H1 (cell line): ENCODE results near the gene WFDC10B. TPM values are rescaled to one million over a fixed set of nuclear protein-coding genes. Genes with fewer than 3 reads are reported as not detected.

Experiments
- microRNA-seq, 2 experiments: library from miRNA; unstranded; fragments of <30 nt; microRNA quantifications; one replicate each; pipeline versions ENCODE4 to v1.2.0, GENCODE V29; 2016 to 2020; ENCODE audit warnings: borderline microRNAs expressed in 2 of 2, borderline number of aligned reads in 2 of 2, borderline replicate concordance in 1 of 2
- polyA plus RNA-seq, 7 experiments: library from polyadenylated mRNA; depleted of rRNA in 3 of 7; stranded (reverse) in 5 of 7; unstranded in 2 of 7; fragments of >200 nt in 5 of 7; fragments of 200-250 nt in 2 of 7; gene quantifications; 1 replicate in 5 of 7; 2 replicates in 1 of 7; 4 replicates in 1 of 7; pipeline versions ENCODE4 v1.2.1 to v1.2.3, GENCODE V29; 2011 to 2013; ENCODE audit warnings: missing spikeins in 2 of 7, mixed read lengths in 2 of 7
- small RNA-seq: library from polyadenylated mRNA; stranded (forward); fragments of <200 nt; extraction: miRNeasy Mini kit (QIAGEN cat#:217004); gene quantifications from one replicate; pipeline ENCODE3, GENCODE V24; 2013; ENCODE audit not compliant: insufficient read depth
- total RNA-seq: library from RNA; stranded (reverse); fragmentation: NEBNext Ultra II Directional; extraction: Animal tissue kit (Norgen Biotek cat#: 25700); gene quantifications from 2 replicates; pipeline ENCODE4 v1.2.1, GENCODE V29; 2021

The WFDC10B gene
- total and polyA plus RNA-seq, 2 of the 8 experiments (the other 6 are each of a cell fraction or from before 2014, with no cell fraction given): 0.21 to 0.54 TPM

Small RNAs within 50 kb of the gene (microRNA-seq; reads per million reads assigned to microRNA genes)
- gene MIR3617: 2.3 to 2.8 reads per million in 2 experiments

Small RNAs within 50 kb of the gene (small RNA-seq; reads per million reads assigned to genes)
- gene MIR3617 (5.5 reads per million, percentile 65 among the genes with 10 or more reads in this experiment), gene SPINT5P (not detected)

Other genes starting within 250 kb of the WFDC10B start
- gene WFDC2, start 235.3 kb downstream of the WFDC10B start, total RNA-seq: 77.9 and 86.0 TPM in 2 replicates
- gene WFDC2, start 235.3 kb downstream of the WFDC10B start, polyA plus RNA-seq (2011; rRNA removed): 137 and 156 TPM in 2 replicates
- gene SPINT3, start 189.4 kb downstream of the WFDC10B start, total RNA-seq: not detected in 2 replicates
- gene SPINT3, start 189.4 kb downstream of the WFDC10B start, polyA plus RNA-seq (2011; rRNA removed): not detected in 2 replicates
- gene WFDC6, start 165.5 kb downstream of the WFDC10B start, total RNA-seq: not detected in 2 replicates
- gene WFDC6, start 165.5 kb downstream of the WFDC10B start, polyA plus RNA-seq (2011; rRNA removed): not detected in 2 replicates
- gene EPPIN, start 157.6 kb downstream of the WFDC10B start, total RNA-seq: 0.13 TPM in 1 of 2 replicates, not detected in the other
- 0.06 TPM in 1 of 2 replicates, not detected in the other for gene EPPIN, start 157.6 kb downstream of the WFDC10B start, polyA plus RNA-seq (2011; rRNA removed)
- not detected in 2 replicates for gene WFDC8, start 125.7 kb downstream of the WFDC10B start, total RNA-seq
- not detected in 2 replicates for gene WFDC8, start 125.7 kb downstream of the WFDC10B start, polyA plus RNA-seq (2011; rRNA removed)
- gene WFDC10A, start 75.3 kb downstream of the WFDC10B start, total RNA-seq: not detected in 2 replicates
- not detected in 2 replicates for gene WFDC10A, start 75.3 kb downstream of the WFDC10B start, polyA plus RNA-seq (2011; rRNA removed)
- gene WFDC9, start 73.7 kb downstream of the WFDC10B start, total RNA-seq: not detected in 2 replicates
- gene WFDC9, start 73.7 kb downstream of the WFDC10B start, polyA plus RNA-seq (2011; rRNA removed): not detected in 2 replicates
- gene WFDC11, start 34.8 kb downstream of the WFDC10B start, total RNA-seq: not detected in 2 replicates
- not detected in 2 replicates for gene WFDC11, start 34.8 kb downstream of the WFDC10B start, polyA plus RNA-seq (2011; rRNA removed)
- not detected in 2 replicates for gene WFDC13, start 3.0 kb downstream of the WFDC10B start, total RNA-seq
- not detected in 2 replicates for gene WFDC13, start 3.0 kb downstream of the WFDC10B start, polyA plus RNA-seq (2011; rRNA removed)
- gene SPINT4, start 17.3 kb upstream of the WFDC10B start, total RNA-seq: not detected in 2 replicates
- gene SPINT4, start 17.3 kb upstream of the WFDC10B start, polyA plus RNA-seq (2011; rRNA removed): not detected in 2 replicates
- 0.50 TPM in 1 of 2 replicates, not detected in the other for gene WFDC3, start 86.9 kb upstream of the WFDC10B start, total RNA-seq
- gene WFDC3, start 86.9 kb upstream of the WFDC10B start, polyA plus RNA-seq (2011; rRNA removed): 0.11 and 0.60 TPM in 2 replicates
- gene DNTTIP1, start 86.9 kb upstream of the WFDC10B start, total RNA-seq: 38.4 and 41.9 TPM in 2 replicates
- gene DNTTIP1, start 86.9 kb upstream of the WFDC10B start, polyA plus RNA-seq (2011; rRNA removed): 32.6 and 34.9 TPM in 2 replicates
- 243 and 255 TPM in 2 replicates for gene UBE2C, start 107.6 kb upstream of the WFDC10B start, total RNA-seq
- gene UBE2C, start 107.6 kb upstream of the WFDC10B start, polyA plus RNA-seq (2011; rRNA removed): 312 and 326 TPM in 2 replicates
- 3.6 and 5.7 TPM in 2 replicates for gene TNNC2, start 122.3 kb upstream of the WFDC10B start, total RNA-seq
- 7.6 and 10.4 TPM in 2 replicates for gene TNNC2, start 122.3 kb upstream of the WFDC10B start, polyA plus RNA-seq (2011; rRNA removed)
- gene SNX21, start 128.8 kb upstream of the WFDC10B start, total RNA-seq: 16.1 and 16.8 TPM in 2 replicates
- gene SNX21, start 128.8 kb upstream of the WFDC10B start, polyA plus RNA-seq (2011; rRNA removed): 15.8 and 28.2 TPM in 2 replicates
- gene ACOT8, start 152.4 kb upstream of the WFDC10B start, total RNA-seq: 37.3 and 37.6 TPM in 2 replicates
- 88.8 and 127 TPM in 2 replicates for gene ACOT8, start 152.4 kb upstream of the WFDC10B start, polyA plus RNA-seq (2011; rRNA removed)
- gene ZSWIM3, start 152.6 kb upstream of the WFDC10B start, total RNA-seq: 6.8 and 6.9 TPM in 2 replicates
- gene ZSWIM3, start 152.6 kb upstream of the WFDC10B start, polyA plus RNA-seq (2011; rRNA removed): 5.4 and 5.5 TPM in 2 replicates
- 15.6 and 16.7 TPM in 2 replicates for gene ZSWIM1, start 176.2 kb upstream of the WFDC10B start, total RNA-seq
- 13.2 and 14.1 TPM in 2 replicates for gene ZSWIM1, start 176.2 kb upstream of the WFDC10B start, polyA plus RNA-seq (2011; rRNA removed)
- 2.5 and 3.0 TPM in 2 replicates for gene SPATA25, start 182.6 kb upstream of the WFDC10B start, total RNA-seq
- gene SPATA25, start 182.6 kb upstream of the WFDC10B start, polyA plus RNA-seq (2011; rRNA removed): 2.0 and 3.2 TPM in 2 replicates
- gene NEURL2, start 186.2 kb upstream of the WFDC10B start, total RNA-seq: 5.2 and 6.9 TPM in 2 replicates
- 6.9 and 10.3 TPM in 2 replicates for gene NEURL2, start 186.2 kb upstream of the WFDC10B start, polyA plus RNA-seq (2011; rRNA removed)
- 49.7 and 52.5 TPM in 2 replicates for gene CTSA, start 186.3 kb upstream of the WFDC10B start, total RNA-seq
- gene CTSA, start 186.3 kb upstream of the WFDC10B start, polyA plus RNA-seq (2011; rRNA removed): 74.0 and 81.4 TPM in 2 replicates
- 120 TPM in 2 replicates for gene PLTP, start 207.1 kb upstream of the WFDC10B start, total RNA-seq
- 194 and 268 TPM in 2 replicates for gene PLTP, start 207.1 kb upstream of the WFDC10B start, polyA plus RNA-seq (2011; rRNA removed)
- 27.2 and 30.3 TPM in 2 replicates for gene PCIF1, start 229.7 kb upstream of the WFDC10B start, total RNA-seq
- 30.6 and 54.7 TPM in 2 replicates for gene PCIF1, start 229.7 kb upstream of the WFDC10B start, polyA plus RNA-seq (2011; rRNA removed)